Smooth muscle cell (in vitro differentiated cells): ENCODE measurements around the gene SREK1. TPM values are rescaled to one million over a fixed set of nuclear protein-coding genes. Genes with fewer than 3 reads are reported as not detected.
"Not testable (repeated sequence)": the region's sequence is repeated elsewhere in the genome, so short reads cannot be mapped to it uniquely, and the experiment has no call there.

ENCODE experiments used
- DNase-seq: peaks from one replicate; lab custom pipeline; 2025; ENCODE audit not compliant: unreplicated experiment; lab: John Stamatoyannopoulos, UW
- H2AFZ ChIP-seq: fragments of 200-600 bp; sonication (generic); 2 replicates; pipeline ENCODE4 v1.6.0; 2016; ENCODE audit warnings: antibody characterized with exemption, low read depth, mild to moderate bottlenecking
- H3F3A ChIP-seq: fragments of 200-600 bp; sonication (generic); 2 replicates; pipeline ENCODE4 v1.6.0; 2017; ENCODE audit warnings: antibody characterized with exemption, low read depth
- H3K27ac ChIP-seq: fragments of 200-600 bp; sonication (generic); 2 replicates; pipeline ENCODE4 v1.5.1; 2016; ENCODE audit warnings: low read depth, mild to moderate bottlenecking
- H3K27me3 ChIP-seq: fragments of 200-600 bp; sonication (generic); 2 replicates; pipeline ENCODE4 v1.6.1; 2016; ENCODE audit warnings: low read depth, mild to moderate bottlenecking
- H3K36me3 ChIP-seq: fragments of 200-600 bp; sonication (generic); 2 replicates; pipeline ENCODE4 v1.5.1; 2016; ENCODE audit warnings: low read depth
- H3K4me1 ChIP-seq: fragments of 200-600 bp; sonication (generic); 2 replicates; pipeline ENCODE4 v1.5.1; 2016; ENCODE audit warnings: low read depth
- H3K4me2 ChIP-seq: fragments of 200-600 bp; sonication (generic); 2 replicates; pipeline ENCODE4 v1.6.0; 2016; ENCODE audit warnings: mild to moderate bottlenecking
- H3K4me3 ChIP-seq: fragments of 200-600 bp; sonication (generic); 2 replicates; pipeline ENCODE4 v1.5.1; 2016; ENCODE audit warnings: mild to moderate bottlenecking
- H3K79me2 ChIP-seq: fragments of 200-600 bp; sonication (generic); 2 replicates; pipeline ENCODE4 v1.6.0; 2016; ENCODE audit warnings: low read depth, mild to moderate bottlenecking
- H3K9ac ChIP-seq: fragments of 200-600 bp; sonication (generic); 2 replicates; pipeline ENCODE4 v1.6.0; 2016; ENCODE audit warnings: low read depth
- H3K9me3 ChIP-seq: fragments of 200-600 bp; sonication (generic); replicated peaks from 2 replicates; pipeline ENCODE4 v1.5.1; 2016; ENCODE audit warnings: low read depth
- H4K20me1 ChIP-seq: fragments of 200-600 bp; sonication (generic); 2 replicates; pipeline ENCODE4 v1.6.0; 2016; ENCODE audit warnings: low read depth
- CTCF ChIP-seq: fragments of 200-600 bp; sonication (generic); IDR thresholded peaks from 2 replicates; pipeline ENCODE4 v1.5.1; 2017; ENCODE audit warnings: borderline replicate concordance, mild to moderate bottlenecking, antibody characterized with exemption; ENCODE audit not compliant: insufficient read depth, poor library complexity, severe bottlenecking
- WGBS: methylation state at CpG from one replicate; pipeline ENCODE4 v1.1.7; 2016; ENCODE audit warnings: low lambda C conversion rate; 5-methylcytosine and 5-hydroxymethylcytosine counted together
- polyA plus RNA-seq: library from polyadenylated mRNA; unstranded; fragments of >200 nt; fragmentation: Nextera tagmentation; extraction: Ambion mirVana; gene quantifications from 2 replicates; pipeline ENCODE4 v1.2.1, GENCODE V29; 2016
- total RNA-seq: library from RNA; depleted of rRNA; stranded (reverse); fragments of >200 nt; gene quantifications from 2 replicates; pipeline ENCODE4 v1.2.3, GENCODE V29; 2014

The SREK1 gene
- total and polyA plus RNA-seq, 2 experiments from 2014 or later, result 31.0 to 70.9 TPM

DNA sequence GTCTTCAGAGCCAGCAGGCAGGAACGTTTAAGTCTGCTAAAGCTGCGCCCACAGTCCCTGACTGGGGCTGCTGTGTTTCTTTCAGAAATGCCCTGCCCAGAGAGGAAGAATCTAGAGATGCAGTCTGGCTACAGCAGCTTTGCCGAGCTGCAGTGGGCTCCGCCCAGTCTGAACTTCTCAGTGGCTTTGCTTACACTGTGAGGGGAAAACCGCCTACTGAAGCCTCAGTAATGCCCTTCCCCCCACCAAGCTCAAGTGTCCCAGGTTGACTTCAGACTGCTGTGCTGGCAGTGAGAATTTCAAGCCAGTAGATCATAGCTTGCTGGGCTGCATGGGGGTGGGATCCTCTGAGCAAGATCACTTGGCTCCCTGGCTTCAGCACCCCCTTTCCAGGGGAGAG, 78.4 kb downstream of the SREK1 start:
- no peaks in the 10 kb centered on the region for H4K20me1 ChIP-seq
- WGBS, result 74% methylated on average over 5 of the region's 5 CpGs
- no peaks in the 10 kb centered on the region for H3K79me2 ChIP-seq
- no peaks in the 10 kb centered on the region for H3K4me1 ChIP-seq
- no peak overlapping the region for H3K4me3 ChIP-seq
- no peaks in the 10 kb centered on the region for H3K9me3 ChIP-seq
- H3F3A ChIP-seq, result no peaks in the 10 kb centered on the region
- DNase-seq, result no peak
- no peak overlapping the region for H3K27ac ChIP-seq
- no peak overlapping the region for H3K9ac ChIP-seq
- H3K27me3 ChIP-seq, result no peaks in the 10 kb centered on the region
- no peak overlapping the region for H3K4me2 ChIP-seq
- H3K36me3 ChIP-seq, result no peaks in the 10 kb centered on the region
- no peak for TF ChIP-seq CTCF
- H2AFZ ChIP-seq, result no peak overlapping the region

DNA sequence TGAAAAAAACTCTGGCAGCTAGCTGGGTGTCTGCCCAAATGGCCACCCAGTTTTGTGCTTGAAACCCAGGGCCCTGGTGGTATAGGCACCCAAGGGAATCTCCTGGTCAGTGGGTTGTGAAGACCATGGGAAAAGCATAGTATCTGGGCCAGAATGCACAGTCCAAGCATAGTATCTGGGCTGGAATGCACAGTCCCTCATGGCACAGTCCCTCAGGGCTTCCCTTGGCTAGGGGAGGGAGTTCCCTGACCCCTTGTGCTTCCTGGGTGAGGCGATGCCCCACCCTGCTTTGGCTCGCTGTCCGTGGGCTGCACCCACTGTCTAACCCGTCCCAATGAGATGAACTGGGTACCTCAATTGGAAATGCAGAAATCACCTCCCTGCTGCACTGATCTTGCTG, 78.8 kb downstream of the SREK1 start:
- not testable (repeated sequence) for H3K9ac ChIP-seq, H3K36me3 ChIP-seq, H3K27ac ChIP-seq, H3K4me3 ChIP-seq, H3K4me1 ChIP-seq, H3K4me2 ChIP-seq, H3K79me2 ChIP-seq, H3F3A ChIP-seq, DNase-seq, H2AFZ ChIP-seq, H4K20me1 ChIP-seq, H3K27me3 ChIP-seq, H3K9me3 ChIP-seq
- 91% methylated on average over 4 of the region's 4 CpGs for WGBS

DNA sequence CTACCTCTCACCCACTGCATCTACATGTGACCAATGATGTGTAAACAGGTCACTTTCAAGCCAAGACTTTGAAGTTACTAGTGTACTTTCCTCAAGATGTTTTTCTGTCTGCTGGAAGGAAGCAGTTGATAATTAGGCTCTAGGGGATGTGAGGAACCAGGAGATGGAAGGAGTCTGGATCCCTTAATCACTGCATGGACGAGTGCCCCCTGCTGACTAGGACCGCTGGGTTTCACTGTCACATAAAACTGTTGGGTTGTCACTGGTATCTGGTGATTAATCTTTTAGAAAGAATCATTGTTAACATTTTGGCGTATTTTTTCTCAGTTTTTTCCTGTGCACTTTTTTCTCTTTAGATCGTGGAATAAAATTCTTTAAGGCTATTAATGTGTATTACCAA, 79.5 kb downstream of the SREK1 start:
- Histone ChIP-seq H3K36me3 (no peaks in the 10 kb centered on the region), H3K4me2 (no peak overlapping the region), H3K27ac (no peak overlapping the region), H2AFZ (no peak overlapping the region), H3K4me1 (no peaks in the 10 kb centered on the region), H3K9me3 (no peaks in the 10 kb centered on the region), H3K79me2 (no peaks in the 10 kb centered on the region), H3F3A (no peaks in the 10 kb centered on the region), H3K9ac (no peak overlapping the region), H3K4me3 (no peak overlapping the region), H3K27me3 (no peaks in the 10 kb centered on the region), H4K20me1 (no peaks in the 10 kb centered on the region)
- no peak for DNase-seq
- 45% methylated on average over 4 of the region's 4 CpGs for WGBS
- TF ChIP-seq CTCF, result no peak

DNA sequence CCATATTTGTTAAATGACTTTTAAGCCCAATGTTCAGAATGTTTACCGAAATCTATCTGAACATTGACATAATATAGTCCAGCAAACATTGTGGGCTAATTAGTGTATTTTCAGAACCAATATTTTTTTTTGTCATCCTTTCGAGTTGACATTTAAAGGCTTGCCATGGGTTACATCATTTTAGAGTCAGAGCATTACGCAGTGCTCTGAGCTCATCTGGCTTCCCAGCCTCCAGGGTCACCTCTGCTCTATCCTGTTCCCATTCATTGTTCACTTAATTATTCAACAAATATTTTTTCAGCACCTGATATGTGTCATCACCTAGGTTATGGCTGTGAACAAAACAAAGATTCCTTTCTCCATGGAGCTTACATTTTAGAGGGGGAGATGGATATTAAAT, 80.2 kb downstream of the SREK1 start:
- WGBS, result 86% methylated on average over 3 of the region's 3 CpGs
- Histone ChIP-seq H3K27me3 (no peaks in the 10 kb centered on the region), H2AFZ (no peak overlapping the region), H3K27ac (no peak overlapping the region), H3K4me2 (no peak overlapping the region), H3K9me3 (no peaks in the 10 kb centered on the region), H3K9ac (no peak overlapping the region), H3K36me3 (no peaks in the 10 kb centered on the region), H4K20me1 (no peaks in the 10 kb centered on the region), H3F3A (no peaks in the 10 kb centered on the region), H3K79me2 (no peaks in the 10 kb centered on the region), H3K4me1 (no peaks in the 10 kb centered on the region), H3K4me3 (no peak overlapping the region)
- TF ChIP-seq CTCF, result no peak
- DNase-seq, result no peak
